GM23248 (cell line): ENCODE results near the gene KAZN.

Source experiments
- EZH2 ChIP-seq: fragments of 200-600 bp; sonication (generic); IDR thresholded peaks from 2 replicates; pipeline ENCODE4 v1.6.1; 2018; ENCODE audit warnings: antibody characterized with exemption, mild to moderate bottlenecking; ENCODE audit not compliant: insufficient read depth, poor library complexity, severe bottlenecking
- EZH2phosphoT487 ChIP-seq: fragments of 200-600 bp; sonication (generic); IDR thresholded peaks from 2 replicates; pipeline ENCODE4 v1.6.1; 2018; ENCODE audit warnings: antibody characterized with exemption, moderate library complexity, mild to moderate bottlenecking, low read depth; ENCODE audit not compliant: insufficient read depth

DNA sequence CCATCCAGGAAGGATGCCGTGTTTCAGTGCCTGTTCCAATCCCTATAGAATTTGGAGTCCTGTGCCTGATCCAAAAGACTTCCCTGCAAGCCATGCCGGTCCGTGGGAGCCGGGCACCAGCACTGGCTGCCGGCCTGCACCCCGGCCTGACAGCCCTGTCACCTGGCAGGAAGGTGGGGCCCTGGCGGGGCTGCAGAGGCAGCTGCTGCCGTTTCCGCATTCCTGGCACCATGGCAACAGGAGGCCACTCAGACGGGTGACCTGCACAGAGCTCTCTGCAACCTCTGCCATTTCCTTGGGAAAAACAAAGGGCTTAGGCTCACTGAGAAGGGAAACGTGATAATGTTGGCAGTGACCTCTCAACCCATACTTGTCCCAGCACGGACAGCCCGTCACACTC, 491.9 kb downstream of the KAZN start:
- TF ChIP-seq EZH2 (no peak), EZH2phosphoT487 (no peak)
